SH-SY5Y (cell line): ENCODE data around the gene BLVRB.

Source experiments
- GATA2 ChIP-seq: IDR thresholded peaks from 2 replicates; pipeline ENCODE4 v1.6.1; 2011; ENCODE audit warnings: mild to moderate bottlenecking, low read depth, low read length
- GATA3 ChIP-seq: IDR thresholded peaks from 2 replicates; pipeline ENCODE4 v1.6.1; 2011; ENCODE audit warnings: low read depth, mild to moderate bottlenecking, low read length, moderate library complexity

BLVRB gene

DNA sequence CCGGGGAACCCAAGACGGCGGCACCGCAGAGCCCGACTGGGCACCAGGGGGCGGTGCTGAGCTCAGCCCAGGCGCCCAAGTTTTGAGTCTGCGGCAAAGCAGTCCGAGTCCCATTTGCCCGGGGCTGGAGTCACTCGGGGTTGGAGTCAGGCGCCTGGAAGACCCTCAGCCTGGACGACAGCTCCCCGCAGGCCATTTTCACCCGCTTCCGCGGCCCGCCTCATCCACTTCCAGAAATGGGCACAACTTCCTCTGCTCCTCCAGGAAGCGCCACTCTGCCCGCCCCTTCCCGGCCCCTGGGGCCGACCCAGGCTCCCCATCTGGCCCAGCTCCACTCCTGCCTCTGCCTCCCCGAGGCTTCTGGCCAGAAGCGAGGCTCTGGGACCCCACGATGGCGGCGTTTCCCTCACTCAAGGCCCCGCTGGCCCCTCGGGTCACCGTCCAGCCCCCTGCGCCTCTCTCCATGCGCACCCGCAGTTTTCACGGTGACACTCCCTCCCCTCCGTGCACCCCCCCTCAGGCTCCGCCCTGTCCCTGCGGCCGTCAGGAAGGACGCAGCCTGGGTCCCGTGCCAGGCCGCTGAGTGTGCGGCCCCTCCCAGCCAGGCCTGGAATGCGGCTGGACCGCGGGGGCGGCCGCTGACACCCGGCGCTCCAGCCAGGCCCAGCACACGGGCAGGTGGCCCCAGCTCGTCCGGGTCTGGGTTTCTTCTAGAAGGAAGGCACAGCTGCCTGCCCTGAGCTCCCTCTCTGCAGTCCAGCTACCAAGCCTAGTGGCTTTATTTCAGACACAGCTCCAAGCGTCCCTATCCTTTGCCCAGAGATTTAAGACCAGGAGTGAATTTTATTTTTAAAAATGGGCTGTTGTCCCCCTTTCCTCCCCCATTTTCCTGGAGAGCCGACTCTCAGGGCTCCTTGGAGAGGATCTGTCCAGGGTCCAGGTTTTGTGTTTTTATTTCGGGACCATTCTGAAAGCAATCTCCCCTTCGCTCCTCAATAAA lies 44.5 kb downstream of the BLVRB start:
- no peak for TF ChIP-seq GATA3
- peak; percentile 6; the same call in 1 of the 2 replicates for TF ChIP-seq GATA2

- no peak for TF ChIP-seq GATA3
- no peak for TF ChIP-seq GATA2
Observed at GRCh38 chr19:40420451-40420765, 45.1 kb downstream of the BLVRB start.

DNA sequence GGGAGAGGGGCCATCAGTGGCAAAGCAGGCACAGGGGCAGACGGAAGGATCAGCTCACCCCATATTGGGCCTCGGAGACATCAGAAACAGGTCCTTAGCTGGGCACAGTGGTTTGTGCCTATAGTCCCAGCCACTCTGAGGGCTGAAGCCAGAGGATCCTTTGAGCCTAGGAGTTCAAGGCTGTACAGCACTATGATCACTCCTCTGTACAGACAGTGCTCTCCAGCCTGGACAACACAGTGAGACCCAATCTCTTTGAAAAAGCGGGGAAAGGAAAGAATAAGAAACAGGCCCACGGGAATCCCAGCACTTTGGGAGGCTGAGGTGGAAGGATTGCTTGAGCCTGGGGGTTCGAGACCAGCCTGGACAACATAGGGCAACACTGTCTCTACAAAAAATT lies 45.8 kb downstream of the BLVRB start:
- TF ChIP-seq GATA2 (no peak), GATA3 (no peak)

DNA sequence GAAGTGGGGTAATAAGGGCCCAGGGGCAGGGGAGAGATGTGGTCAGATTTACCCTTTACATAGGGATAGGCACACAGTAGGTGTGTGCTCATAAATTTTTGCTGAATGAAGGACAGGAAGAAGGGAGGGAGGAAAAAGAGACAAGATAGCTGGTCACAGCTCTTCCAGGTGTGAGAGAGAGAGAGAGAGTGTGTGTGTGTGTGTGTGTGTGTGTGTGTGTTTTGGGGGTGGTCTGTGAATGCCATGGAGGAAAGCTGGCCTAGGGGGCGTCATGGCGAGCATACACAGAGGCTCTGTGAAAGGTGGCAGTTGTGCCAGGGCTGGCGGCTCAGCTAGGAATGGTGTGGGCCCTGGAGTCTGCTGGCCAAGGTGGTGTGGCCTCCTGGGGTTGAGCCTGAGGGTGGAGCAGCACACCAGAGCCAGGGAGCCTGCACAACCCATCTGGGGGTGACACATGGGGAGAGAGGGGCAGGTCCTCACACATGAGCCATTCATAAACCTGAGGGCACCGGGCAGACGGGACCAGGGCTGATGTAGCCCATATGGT lies 46.4 kb downstream of the BLVRB start:
- no peak for TF ChIP-seq GATA3
- no peak for TF ChIP-seq GATA2

DNA sequence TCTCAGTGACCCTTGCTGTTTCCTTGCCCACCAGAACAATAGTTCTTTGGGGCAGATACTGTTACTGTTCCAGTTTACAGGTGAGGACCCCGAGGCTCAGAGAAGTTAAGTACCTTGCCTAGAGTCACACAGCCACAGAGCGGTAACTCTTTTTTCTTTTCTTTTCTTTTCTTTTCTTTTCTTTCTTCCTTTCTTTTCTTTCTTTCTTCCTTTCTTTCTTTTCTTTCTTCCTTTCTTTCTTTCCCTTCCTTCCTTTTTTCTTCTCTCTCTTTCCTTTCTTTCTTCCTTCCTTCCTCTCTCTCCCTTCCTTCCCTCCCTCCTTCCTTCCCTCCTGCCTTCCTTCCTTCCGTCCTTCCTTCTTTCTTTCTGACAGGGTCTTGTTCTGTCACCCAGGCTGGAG lies 47.5 kb downstream of the BLVRB start:
- TF ChIP-seq GATA2, result no peak
- no peak for TF ChIP-seq GATA3

DNA sequence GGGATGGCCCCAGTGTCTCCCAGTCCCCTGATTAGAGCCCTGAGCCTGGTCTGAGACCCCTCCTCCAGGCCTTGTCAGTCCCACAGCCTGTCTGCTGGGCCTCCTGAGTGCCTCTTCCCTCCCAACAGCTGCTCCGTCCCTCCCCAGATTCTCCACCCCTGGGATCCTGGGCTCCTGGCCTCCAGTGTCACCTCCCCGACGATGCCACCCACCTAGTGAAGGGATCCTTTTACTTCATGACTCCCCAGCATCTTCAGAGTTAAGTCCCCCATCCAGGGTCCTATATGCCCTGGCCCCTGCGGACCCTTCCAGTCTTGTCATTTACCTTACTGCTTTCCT lies 47.9 kb downstream of the BLVRB start:
- TF ChIP-seq GATA3, result no peak
- TF ChIP-seq GATA2, result no peak

DNA sequence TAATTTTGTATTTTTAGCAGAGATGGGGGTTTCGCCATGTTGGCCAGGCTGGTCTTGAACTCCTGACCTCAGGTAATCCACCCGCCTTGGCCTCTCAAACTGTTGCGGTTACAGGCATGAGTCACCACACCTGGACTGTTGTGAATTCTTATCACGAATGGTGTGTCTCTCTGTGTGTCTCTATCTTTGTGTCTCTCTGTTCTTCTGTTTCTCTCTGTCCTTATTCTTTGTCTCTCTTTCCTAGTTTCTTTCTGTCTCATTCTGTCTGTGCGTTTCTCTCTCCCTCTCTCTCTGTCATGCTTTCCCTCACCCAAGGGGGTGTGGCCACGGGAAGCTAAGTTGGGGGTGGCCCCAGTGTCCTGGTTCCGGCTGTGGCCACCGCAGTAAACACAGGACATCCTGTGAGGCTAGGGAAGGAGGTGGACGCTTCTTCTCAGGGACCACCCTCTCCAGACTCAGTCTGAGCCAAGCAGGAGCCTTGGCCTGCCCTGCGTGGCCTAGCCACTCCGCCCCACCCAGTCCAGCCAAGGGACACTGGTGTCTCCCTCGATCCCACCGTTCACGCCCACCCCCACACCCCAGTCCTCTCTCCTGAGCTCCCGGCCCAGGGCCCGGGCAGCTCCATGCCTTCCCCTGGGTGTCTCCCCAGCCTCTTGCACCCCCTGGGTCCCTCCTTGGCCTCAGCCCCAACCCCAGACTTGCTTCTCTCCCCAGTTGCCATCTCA lies 48.5 kb downstream of the BLVRB start:
- TF ChIP-seq GATA3, result no peak
- TF ChIP-seq GATA2, result no peak

DNA sequence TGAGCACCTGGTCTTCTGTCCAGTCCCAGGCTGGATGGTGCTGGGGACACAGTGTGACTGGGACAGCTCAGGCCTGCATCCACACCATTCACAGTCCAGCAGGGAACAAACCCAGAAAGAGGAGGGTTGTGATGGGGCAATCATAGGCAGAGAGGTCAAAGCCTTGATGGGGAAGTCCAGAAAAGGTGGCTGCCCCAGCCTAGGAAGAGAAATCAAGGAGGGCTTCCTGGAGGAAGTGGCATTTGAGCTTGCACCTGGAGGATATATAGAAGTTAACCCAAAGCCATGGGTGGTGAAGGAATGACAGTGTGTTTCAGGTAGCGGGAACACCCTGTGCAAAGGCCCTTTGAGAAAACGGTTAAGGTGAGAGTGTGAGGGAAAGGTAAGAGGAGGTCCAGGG lies 49.8 kb downstream of the BLVRB start:
- no peak for TF ChIP-seq GATA3
- no peak for TF ChIP-seq GATA2

DNA sequence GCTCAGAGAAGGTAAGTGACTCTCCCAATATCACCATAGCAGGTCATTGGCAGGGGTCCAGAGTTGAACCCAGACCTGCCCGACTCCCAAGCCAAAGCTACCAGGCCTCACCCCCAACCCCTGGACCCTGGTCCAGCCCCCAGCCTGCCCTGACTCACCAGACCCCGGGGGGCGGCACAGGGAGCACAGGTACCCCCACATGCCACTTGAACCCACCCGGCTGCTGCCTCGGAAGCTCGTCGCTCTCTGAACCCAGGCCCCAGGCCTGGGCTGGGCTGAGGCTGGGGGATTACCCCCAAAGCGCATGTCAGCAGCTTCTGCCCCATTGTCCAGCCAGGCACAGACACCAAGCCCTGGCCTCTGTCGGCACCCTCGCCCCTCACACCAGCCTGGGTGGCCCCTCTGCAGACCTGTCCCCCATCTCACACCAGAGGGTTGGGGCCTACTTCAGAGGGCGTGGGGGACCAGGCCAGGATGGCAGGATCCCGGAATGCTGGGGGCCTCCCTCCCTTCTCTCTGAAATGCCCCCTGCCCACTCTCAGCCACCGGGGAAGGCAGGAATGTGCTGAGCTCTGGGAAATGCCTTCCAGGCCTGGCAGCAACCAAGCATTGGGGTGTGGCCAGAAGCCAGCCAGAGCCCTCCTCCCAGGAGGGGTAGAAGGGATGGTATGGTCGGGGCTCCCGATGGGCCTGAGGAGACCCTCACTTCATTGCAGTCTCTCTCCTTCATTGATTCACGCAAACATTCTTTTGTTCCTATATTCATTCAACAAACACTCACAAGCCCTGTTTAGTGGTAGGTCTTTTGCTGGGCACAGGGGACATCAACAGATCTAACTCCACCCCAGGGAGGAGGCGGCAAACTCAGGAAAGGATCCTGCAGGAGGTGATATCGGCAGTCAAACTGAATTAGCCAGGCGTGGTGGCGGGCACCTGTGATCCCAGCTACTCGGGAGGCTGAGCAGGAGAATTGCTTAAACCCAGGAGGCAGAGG lies 50.7 kb downstream of the BLVRB start:
- TF ChIP-seq GATA3, result no peak
- TF ChIP-seq GATA2, result no peak

DNA sequence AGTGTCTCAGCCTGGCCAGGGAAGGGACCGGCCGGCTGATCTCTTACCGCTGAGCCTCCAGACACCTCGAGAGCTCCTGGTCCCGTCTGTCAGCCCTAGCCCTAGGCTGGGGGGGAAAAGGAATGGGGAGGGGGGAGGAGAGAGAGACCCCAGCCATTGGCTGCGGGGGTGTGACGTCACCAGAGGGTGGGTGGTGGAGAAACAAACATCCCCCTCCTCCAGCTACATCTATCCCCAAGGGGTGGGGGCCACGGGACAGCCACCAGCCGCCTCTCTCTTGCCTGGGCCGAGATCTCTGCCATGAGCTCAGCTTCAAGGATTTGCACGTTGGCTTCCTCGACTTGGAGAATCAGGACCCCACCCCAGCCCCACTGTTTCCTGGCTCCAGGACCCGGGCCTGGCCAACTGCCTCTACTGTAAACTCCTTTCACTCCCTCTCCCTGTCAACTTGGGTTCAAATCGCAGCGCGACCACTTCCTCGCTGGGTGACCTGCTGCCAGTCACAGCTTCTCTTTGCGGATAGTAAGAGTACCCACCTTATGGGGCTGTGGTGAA lies 52.2 kb downstream of the BLVRB start, which contains the start of gene PRX:
TSS of gene PRX (minus strand) at position 88 of the 555 bp plus-strand sequence. CDS start 5,446 bp downstream, outside the sequence.
- TF ChIP-seq GATA3 (no peak), GATA2 (no peak)

- TF ChIP-seq GATA2, result no peak
- TF ChIP-seq GATA3, result no peak
Observed at GRCh38 chr19:40412866-40413265, 52.7 kb downstream of the BLVRB start.

- TF ChIP-seq GATA3, result no peak
- no peak for TF ChIP-seq GATA2
Observed at GRCh38 chr19:40411958-40412499, 53.5 kb downstream of the BLVRB start.

DNA sequence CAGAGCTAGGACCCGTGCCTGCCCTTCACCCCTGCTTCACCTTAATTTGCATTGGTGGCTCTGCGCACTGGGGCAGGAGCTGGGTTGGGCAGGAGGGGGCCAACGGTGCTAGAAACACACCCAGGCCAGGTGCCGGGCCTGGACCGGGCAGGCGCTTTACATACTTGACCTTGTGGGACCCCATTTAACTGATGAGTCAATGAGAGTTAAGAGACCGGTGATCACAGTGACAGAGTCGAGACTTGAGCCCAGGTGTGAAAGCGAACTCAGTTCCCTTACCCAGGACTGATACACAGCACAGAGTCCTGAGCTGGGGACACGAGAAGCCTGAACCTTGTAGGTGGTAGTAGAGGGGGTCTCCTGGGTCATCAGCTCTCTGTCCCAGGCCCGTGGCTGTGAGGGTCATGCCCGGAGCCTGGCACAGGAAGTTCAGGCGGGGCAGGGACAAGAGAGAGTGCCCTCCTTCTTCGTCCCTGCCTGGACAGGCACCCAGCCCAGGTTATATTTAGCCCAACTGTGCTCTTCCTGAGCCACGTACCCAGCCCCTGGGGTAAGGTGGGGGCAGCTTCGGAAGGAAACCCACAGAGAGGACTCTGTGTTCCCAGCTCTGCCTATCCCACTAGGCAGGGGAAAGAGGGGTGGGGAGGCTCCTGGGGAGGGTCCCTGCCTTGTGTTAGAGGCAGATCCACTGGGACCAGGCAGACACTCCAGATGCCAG lies 54.3 kb downstream of the BLVRB start:
- TF ChIP-seq GATA2 (no peak), GATA3 (no peak)
